CD4-positive, alpha-beta T cell treated with Interferon gamma for 1 hour (primary cell): ENCODE data around the gene GUCD1.

Source experiments
- DNase-seq: peaks from one replicate; pipeline ENCODE4 v3.0.0-alpha.2; 2020

The GUCD1 gene

DNA sequence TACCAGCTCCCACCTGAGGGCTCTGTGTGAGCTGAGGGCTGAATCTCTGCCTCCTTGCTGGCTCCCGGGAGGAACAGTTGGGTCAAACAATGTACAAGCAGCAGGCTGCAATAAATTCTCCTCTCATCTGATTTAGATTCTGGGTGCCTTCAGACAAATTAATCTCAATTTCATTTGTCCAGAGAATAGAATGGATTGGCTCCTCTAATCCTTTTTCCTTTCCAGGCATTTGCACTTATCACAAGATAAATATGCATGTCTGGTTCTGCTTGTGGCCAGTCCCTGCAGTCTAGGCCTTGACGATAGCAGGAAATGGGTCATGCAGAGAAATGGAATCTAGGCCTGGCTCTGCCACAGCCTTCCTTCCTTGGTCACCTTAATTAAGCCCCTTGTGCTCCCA is 31.1 kb downstream of the GUCD1 start:
- DNase-seq, result no peak

DNA sequence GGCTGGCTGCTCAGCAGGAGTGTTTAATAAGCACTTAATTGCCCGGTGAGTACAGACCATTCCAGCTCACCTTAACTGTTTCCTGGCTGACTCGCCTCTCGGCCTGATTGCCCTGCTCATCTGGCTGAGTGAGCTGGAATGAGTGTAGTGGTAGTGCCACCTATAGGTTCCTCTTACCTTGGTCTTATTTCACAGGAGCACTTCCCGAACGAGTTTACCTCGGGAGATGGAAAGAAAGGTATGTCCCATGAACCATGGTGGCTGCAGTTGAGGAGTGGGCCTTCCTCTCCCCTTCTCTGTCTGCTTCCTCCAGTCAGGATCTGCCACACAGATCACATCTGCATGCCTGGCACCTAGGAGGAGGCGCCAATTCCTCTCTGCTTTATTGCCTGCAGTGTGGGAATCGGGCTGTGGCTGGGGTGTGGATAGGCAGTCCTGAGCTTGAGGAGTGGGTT is 33.1 kb downstream of the GUCD1 start:
- peak; percentile 29 for DNase-seq

DNA sequence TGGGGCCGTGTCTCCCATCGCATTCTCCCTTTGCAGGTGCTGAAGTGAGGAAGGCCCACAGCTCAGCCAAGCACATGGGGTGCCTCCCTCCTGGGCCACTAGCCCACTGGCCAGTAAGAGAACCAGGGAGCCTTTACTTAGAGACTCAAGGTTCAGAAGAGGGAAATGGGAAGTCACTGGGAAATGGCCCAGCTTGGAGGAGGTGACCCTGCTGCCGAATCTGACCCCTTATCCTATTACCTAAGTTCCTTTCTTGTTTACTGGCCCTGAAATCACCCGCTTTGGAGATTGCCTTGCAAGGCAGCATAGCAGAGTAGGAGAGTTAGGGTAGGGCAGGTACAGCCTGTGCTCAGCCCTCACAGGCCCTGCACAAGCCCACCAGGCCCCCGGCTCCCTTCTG is 35.4 kb downstream of the GUCD1 start:
- DNase-seq, result no peak

DNA sequence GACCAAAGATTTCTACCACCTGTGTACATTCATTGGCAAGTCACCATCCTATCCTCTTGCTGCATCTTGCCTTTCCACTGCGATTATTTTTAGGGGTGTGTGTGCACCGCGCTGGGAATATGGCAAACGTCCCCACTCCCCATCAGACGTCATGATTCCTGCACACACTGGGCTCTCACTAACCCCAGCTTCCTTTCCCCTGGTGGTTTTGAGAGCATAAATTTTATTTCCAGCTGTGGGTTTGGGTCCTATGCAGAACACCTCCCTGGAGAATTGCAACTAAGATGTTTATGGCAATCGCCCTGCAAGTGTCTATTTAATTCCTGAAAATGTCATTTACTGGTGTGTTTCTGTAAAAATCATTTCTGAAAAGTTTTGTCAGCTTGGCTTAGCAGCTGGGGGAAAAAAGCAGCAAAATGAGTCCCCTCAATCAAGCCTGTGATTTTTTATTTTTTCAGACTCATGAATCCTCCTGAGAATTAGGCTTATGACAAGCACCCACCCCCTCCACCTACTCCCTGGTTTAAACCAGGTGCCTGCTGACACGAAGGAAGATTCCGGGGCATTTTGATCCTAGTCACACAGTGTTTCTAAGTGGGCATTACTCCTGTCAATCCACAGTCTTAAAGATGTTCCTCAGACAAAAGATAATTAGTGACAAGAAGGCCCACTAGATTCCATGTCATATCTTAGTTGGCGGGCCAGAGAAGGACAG is 36.0 kb downstream of the GUCD1 start:
- no peak for DNase-seq

DNA sequence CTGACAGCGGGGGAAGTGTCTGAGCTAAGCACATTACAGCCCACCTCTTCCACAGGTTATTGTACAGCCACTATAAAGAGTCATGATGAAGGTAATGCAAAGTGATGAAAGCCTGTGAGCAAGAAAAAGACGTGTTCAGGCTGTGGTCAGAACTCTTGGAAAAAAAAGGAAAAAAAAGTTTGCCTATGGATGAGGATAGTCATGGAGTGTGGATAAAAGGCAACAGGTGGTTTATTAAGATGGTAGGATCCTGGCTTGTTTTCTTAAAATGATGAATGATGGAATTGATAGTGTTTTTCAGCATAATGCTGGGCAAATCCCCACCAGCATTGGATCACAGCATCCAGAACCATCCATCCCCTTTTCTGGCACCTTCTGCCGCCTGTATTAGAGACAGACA is 36.7 kb downstream of the GUCD1 start:
- no peak for DNase-seq

DNA sequence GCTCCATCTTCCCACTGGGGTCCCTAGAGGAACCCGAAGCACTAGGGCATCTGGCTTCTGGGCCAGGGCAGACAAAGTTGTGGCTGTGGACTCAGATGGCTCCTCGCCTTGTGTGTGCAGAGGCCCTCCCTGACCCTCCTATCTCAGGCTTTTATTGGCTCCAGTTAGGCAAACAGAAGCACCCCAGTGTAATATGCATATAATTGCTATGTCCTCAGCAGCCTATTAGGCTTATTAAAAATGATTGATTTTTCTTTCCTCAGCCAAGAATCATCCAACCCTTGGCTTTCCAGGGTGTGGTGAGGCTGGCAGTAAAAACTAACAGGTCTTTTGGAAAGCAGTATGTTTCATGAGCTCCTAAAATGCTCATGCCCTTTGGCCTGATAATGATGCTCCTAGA is 37.5 kb downstream of the GUCD1 start:
- DNase-seq, result no peak

DNA sequence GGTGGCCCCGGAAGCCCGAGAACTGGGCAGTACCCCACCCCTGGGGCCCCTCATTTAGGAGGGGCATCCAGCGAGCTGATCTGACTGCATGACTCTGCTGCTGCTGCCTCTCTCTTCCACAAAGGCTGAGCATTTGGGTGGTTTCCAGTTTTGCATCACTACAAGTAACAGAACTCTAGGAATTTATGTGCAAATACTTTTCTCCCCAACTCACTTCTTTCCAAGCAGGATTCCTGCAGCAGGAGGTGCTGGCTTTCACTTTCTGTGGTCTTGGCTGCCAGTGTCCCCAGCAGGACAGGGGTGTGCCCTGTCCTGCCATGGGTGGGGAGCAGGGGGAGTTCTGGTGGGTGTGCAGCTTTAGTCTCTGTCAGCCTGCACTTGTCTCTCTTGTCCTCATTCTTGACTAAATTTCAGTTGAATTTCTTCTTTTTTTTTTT is 38.6 kb downstream of the GUCD1 start:
- DNase-seq, result peak; percentile 5

DNA sequence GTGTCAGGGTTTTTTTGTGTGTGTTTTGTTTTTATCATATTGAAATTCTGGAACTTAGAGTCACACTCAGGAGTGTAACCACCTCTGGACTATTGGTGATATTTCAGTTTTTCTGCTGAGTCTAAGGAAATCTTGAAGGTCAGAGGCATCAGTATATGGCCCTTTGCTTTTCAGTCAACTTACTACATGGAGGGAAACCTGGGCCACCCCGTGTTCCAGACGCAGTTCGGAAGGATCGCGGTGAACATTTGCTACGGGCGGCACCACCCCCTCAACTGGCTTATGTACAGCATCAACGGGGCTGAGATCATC is 40.0 kb downstream of the GUCD1 start:
- DNase-seq, result no peak

DNA sequence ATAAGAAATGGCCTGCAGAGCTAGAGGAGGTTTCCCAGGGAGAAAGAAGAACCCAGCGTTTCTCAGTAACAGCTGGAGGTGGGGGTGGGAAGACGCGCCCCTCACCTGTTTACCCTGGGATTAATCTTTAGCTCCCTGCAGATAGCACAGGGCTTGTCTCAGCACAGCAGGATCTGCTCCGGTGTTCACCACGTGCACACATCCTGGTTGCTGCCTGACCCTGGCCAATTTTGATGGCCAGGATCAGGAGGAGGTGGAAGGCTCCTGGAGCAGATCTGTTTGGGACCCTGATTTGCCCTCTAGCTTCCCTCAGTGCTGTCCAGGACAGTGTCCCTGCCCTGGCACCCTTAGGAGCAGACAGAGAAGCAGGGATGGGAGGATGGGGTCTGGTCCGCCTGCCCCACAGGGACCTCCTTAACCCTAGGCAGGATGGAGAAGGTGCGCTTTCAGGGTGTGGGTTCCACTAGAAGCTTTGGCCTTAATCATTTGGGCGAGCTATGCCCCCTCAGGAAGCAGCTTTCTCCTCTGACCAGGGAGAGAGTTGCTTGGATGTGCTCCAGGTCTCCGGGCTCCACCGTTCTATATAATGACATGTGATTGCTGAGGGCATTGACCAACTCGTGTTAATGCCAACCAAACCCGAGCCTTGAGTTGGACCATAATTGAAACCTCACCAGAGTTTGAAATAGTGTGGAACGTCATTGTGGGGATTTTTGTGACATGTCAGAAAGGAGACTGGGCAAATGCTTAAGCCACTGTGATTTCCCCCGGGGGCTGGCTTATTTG is 40.5 kb downstream of the GUCD1 start:
- no peak for DNase-seq

DNA sequence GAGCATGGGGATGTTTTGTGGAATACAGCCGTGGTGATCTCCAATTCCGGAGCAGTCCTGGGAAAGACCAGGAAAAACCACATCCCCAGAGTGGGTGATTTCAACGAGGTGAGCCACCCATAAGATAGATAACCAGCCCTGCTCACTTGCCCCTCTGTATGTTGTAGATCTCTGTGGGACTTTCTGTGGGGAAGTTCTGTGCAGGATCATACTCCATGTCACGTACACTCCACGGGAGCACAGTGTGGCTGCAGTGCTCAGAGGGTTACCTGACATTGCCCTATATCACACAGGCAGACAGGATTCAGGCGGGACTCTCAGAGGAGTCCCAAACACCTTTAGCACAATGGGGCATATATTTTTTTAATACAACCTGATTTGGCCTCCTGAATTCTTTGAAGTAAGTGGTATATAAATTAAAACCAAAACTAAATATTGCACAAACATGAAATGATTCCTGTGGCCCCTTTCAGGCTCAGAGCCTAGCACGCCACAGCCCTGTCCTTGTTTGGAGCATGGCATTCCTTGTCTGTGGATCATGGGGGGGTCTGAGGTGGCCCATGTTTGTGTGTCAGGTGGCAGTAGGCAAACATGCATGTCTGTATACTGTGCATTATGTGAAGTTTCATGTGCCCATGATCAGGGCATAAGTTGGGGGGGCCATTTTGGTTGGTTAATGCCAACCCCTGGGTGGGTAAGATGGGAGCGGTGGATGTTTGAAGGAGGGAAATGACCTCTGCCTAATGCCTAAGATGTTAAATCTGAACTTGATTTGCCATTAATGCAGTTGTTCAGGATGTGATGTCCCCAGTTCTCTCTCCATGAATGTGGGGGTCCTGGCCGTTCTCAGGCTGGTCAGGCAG is 41.3 kb downstream of the GUCD1 start:
- DNase-seq, result no peak

DNA sequence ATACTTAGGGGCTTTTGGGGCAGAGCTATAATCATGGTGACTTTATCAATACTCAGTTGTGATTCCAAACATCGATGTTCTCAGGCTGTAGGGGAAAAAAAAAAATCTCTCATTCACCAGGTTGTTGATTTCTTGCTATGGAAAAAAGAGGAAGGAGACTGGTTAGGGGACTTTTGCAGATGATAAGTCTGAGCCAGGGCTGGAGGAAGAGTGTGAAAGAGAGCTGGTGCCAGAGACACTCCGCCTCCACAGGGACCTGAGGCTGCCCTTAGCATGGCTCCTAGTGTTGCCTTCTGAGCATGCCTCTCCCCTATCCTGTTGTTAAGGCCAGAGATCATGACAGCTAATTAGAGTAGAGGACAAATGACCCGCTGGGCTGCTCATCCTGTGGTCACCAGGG is 42.9 kb downstream of the GUCD1 start:
- peak; percentile 45 for DNase-seq

DNA sequence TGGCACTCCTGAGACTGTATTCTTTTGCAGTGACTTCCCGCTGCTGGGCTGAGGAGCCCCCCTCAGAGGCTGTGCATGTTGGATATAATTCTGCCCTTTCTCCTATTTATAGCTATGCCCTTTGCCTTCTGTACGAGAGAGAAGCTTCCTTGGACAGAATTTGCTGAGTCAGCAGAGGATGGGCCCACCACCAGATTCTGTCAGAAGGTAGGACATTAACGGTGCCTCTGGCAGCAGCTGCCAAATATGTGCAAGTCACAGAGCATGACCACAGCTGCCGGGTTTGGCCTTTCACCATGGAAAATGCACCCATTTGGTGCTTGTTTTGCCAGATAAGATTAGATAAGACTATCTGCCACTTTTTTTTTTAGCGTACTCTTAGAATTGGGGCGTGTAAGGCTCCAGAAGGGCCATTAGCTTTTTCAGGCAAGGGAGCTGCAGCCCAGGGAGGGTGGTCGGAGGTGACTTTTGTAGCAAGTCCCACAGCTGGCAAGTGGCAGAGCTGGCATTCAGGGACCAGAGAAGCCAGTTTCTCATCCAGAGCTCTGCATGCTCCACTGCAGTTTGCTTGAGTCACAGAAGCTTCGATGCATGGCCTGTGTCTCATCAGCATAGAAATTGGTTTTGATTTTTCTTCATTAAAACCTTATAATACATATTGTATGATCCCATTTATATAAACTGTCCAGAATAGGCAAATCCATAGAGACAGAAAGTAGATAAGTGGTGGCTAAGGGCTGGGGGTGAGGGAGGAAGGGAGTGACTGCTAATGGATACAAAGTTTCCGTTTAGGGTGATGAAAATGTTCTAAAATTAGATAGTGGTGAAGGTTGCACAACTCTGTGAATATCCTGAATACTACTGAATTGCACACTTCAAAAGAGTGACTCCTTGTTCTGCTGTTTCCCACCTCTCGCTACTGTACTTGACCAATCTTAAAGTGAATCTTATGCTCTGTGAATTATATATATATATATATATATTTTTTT is 44.0 kb downstream of the GUCD1 start:
- no peak for DNase-seq

DNA sequence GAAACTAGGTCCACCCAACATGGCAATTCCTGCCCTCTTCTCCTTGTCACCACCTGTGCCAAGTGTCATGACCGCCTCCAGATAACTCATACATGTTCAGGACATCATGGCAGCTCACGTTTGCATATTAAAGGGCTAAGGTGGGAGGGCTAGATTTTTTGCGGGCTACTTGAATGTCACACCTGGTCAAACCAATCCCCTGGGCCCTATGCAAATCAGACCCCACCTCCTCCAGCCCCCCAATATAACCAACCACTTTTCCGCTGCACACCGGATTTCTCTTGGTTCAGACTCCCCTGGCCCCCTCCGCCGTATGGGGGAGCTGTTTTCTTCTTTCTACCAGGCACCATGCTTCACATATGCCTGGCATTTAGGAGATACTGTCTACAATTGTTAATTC is 47.2 kb downstream of the GUCD1 start:
- no peak for DNase-seq

DNA sequence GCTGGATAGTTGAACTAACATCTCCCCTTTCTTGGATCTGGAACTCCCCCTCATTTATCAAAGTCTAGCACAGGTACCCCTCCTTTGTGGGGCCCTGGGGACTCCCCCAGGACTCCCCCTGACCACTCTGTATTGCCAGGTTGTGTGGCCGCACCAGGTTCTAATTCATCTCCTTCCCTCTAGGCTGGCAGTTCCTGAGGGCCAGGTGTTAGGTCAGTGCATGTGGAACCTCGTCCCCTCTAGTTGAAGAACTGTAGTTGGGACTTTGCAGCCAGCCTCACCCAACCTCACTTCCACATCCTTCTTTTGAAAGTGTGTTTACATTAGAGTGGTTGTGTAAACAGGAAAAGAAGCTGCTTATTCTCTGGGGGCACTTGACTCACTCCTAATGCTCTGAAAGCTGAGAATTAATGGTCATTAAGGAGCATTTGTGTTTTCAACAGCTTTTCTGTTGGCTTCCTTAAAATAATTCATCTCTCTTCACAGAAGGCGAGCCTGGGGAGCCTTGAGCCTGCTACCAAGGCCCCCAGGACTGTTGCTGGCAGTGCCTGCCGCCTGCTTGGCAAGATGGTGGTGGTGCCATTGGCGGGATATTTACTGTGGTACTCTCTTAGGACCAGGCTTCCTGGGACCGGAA is 48.0 kb downstream of the GUCD1 start:
- DNase-seq, result no peak

DNA sequence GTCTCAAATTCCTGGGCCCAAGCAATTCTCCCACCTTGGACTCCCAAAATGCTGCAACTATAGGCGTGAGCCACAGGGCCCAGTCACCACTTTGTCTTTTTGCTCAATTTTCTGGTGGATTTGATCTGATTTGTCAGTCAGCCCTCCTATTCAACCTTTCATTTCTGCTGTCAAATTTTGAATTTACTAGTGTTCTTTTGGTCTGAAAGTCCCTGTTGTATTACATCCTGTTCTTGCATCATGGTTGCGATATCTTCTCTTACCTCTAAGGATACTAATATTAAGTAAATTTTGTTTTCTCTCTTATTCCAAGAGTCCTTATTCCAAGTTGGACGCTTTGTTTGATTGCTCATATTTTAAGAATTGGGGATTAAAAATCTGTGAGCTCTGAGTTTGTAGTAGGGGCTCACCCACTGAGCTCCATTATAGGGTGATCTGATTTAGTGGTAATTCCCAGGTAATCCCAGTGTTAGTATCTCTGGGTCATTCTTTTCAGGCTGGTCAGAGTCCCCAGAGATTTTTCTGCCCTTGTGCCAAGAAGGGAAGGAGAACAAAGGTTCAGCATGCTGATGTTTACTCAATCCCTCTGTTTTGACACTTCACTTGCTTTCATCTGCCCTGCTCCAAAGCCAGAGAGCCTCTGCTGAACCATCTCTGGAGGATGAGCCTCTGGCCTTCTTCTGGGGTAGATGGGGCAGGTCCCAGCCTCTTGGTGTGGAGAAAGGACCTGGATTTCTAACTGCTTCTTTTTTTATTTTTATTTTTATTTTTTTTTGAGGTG is 49.8 kb downstream of the GUCD1 start:
- no peak for DNase-seq

DNA sequence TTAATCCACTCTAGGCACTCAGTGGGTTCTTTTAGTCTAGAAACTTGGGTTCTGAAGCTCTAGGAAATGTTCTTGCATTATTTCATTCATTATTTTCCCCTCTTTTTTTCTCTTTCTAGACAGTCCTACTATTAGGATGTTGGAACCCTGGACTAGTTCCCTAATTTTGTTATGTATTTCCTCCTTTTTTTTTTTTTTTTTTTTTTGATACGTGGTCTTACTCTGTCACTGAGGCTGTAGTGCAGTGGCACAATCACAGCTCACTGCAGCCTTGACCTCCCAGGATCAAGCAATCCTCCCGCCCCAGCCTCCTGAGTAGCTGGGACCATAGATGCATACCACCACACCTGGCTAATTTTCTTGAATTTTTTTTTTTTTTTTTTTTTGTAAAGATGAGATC is 50.4 kb downstream of the GUCD1 start:
- no peak for DNase-seq

DNA sequence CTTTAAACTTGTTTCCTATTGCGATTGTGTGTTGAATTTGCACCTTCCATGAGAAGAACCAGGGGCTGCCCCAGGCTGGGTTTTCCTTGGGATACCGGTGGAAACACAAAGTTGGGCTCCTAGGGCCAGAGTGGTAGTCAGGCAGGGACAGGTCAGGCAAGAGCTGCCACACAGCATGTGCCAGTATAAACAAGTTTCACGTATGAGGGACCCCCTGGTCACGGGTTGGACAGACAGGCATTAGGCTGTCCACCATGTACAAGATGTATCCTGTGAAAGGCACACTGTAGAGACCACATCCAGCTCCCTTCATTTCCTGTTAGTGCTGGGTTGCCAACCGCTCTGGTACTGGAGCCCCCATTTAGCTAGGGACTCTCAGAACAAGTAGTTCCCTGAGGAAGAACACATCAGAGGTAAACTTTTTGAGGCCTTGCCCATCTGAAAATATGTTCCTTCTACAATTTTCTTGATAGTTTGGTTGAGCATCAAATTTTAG is 51.0 kb downstream of the GUCD1 start:
- DNase-seq, result no peak

DNA sequence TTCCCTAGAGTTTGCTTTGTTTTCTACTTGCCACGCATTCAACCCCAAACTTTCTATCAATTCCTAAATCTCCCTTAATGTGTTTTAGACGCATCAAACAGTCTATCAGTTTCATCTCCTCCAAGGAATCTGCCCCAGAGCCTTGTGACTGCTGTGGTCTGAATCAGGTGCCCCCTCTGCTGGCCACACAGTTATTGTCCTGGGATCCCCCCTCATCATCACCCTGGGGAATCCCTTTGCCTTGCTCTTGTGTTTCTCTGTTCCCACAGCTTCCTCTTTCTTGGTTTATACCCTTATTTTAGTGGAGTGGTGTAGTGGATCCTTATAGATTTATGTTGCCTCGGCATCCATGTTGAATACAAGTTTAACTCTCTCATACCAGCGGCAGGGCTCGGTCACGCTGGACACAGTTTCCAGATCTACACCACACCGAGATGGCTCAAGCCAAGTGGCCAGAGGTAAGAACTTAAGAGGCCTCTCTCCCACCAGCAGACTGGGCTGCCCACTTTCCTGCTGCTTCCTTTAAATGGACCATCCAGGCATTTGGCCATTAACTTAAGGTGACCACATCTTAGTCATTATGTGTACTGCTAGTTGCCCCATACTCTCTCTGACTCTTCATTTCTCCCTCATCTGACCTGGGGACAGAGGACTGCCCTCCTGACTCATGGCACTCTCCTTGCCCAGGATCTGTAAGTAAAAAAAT is 51.6 kb downstream of the GUCD1 start:
- DNase-seq, result peak; percentile 79

DNA sequence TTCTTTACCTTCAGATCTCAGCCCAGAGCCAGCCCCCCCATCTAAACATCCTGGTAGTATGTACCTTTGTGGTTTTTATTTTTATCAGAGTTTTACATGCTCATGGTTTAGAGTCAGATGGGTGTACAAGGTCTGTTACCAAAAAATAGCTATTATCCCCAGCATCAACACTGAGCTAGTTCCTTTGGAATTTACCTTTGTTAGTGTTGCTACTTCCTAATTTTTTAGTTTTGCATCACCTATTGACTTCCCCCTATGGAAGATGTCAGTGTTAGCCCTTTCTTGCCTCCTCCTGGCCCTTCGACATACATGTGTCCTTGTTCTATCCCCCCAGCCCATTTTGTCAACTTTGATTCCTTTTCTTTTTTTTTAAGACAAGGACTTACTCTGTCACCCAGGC is 52.4 kb downstream of the GUCD1 start:
- DNase-seq, result no peak

DNA sequence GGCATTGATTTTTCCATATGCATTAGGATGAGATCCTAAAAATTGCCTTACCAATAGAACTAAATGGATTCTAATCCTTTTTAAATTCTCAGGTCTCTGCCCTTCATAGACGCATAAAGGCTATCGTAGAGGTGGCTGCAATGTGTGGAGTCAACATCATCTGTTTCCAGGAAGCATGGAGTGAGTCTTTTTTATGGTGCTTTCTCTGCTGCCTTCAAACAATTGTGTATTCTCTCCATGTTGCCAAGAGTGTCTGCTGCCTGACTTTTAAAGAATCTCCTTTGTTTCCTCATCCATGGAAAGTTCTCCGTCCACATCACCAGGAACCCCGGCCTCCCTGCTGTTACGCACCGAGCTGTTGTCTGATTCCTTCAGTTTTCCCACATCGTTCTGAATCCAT is 52.9 kb downstream of the GUCD1 start:
- no peak for DNase-seq
